Transverse colon (tissue), 4 donors: ENCODE measurements around the gene HHIPL1. TPM values are rescaled to one million over a fixed set of nuclear protein-coding genes. Genes with fewer than 3 reads are reported as not detected.

Source experiments
- DNase-seq: peaks from one replicate; pipeline ENCODE4 v3.0.0-alpha.2; 2019
- H3K27ac ChIP-seq, 4 donors: fragments of 200-600 bp; sonication (generic); 2 replicates each; pipeline ENCODE4 v1.5.1; 2016 to 2018; ENCODE audit warnings: inconsistent platforms in 4 of 4
- H3K27me3 ChIP-seq: fragments of 200-600 bp; sonication (generic); 2 replicates; pipeline ENCODE4 v1.5.1; 2017; ENCODE audit warnings: inconsistent platforms
- H3K36me3 ChIP-seq, 4 donors: fragments of 200-600 bp; sonication (generic); 2 replicates each; pipeline ENCODE4 v1.5.1; 2017 to 2019; ENCODE audit warnings: inconsistent platforms in 4 of 4
- H3K4me1 ChIP-seq, 4 donors: fragments of 200-600 bp; sonication (generic); 2 replicates each; pipeline ENCODE4 v1.5.1; 2017 to 2020; ENCODE audit warnings: inconsistent platforms in 4 of 4
- H3K4me3 ChIP-seq, 4 donors: fragments of 200-600 bp; sonication (generic); 1 replicate in 1 of 4; 2 replicates in 3 of 4; pipeline versions ENCODE4 v1.5.1 to v1.6.1; 2017 to 2019; ENCODE audit warnings: inconsistent platforms in 4 of 4
- H3K9me3 ChIP-seq, 2 donors: fragments of 200-600 bp; sonication (generic); 2 replicates each; pipeline ENCODE4 v1.5.1; 2017 to 2019; ENCODE audit warnings: inconsistent platforms in 2 of 2
- CTCF ChIP-seq, 5 experiments: fragments of 200-600 bp in 3 of 5; fragments of 450-650 bp in 2 of 5; sonication (generic) in 3 of 5; IDR thresholded peaks; 1 replicate in 2 of 5; 2 replicates in 3 of 5; pipeline ENCODE4 v1.5.1; 2016 to 2017; ENCODE audit warnings: antibody characterized with exemption in 5 of 5, inconsistent platforms in 3 of 5, mild to moderate bottlenecking in 2 of 5, moderate library complexity in 1 of 5
- EP300 ChIP-seq: sonication (generic); formaldehyde crosslinking; IDR thresholded peaks from one replicate; pipeline ENCODE4 v1.6.1; 2017; ENCODE audit warnings: antibody characterized with exemption, low read depth
- POLR2A ChIP-seq: fragments of 450-650 bp; IDR thresholded peaks from one replicate; pipeline ENCODE4 v1.6.1; 2016; ENCODE audit warnings: antibody characterized with exemption, mild to moderate bottlenecking, moderate library complexity
- POLR2AphosphoS5 ChIP-seq, 3 donors: sonication (generic); formaldehyde crosslinking; IDR thresholded peaks; one replicate each; pipeline ENCODE4 v1.6.1; 2016; ENCODE audit warnings: antibody characterized with exemption in 3 of 3
- WGBS, 2 donors: methylation state at CpG; one replicate each; pipeline ENCODE4 v1.1.5; 2018; ENCODE audit warnings: low coverage in 1 of 2; 5-methylcytosine and 5-hydroxymethylcytosine counted together
- in situ Hi-C, 4 donors: fragments of 200-750 bp; cut with MboI; loops; one replicate each; pipeline versions ENCODE4 v1.15.0 to v1.15.1; 2017; ENCODE audit warnings: low sequenced_read_pairs in 3 of 4, low pct_ligation_motif_present in 1 of 4, low pct_unique_long_range_greater_than_20kb in 1 of 4
- intact Hi-C: fragments of 100-400 bp; cut with DNase I; formaldehyde crosslinking; loops from one replicate; pipeline ENCODE4 v1.15.1; 2023; ENCODE audit warnings: low total_unique reads
- total RNA-seq, 4 donors: library from RNA; depleted of rRNA; stranded (reverse); fragments of >200 nt; gene quantifications; one replicate each; pipeline ENCODE4 v1.1.0, GENCODE V29; 2016

The HHIPL1 gene
- total RNA-seq, 4 donors from 2014 or later: 0.40 to 31.0 (median 0.87) TPM

GRCh38 chr14:99625476-99625875, 19.5 kb upstream of the HHIPL1 start:
- WGBS, 2 donors: 77% methylated on average over 3 of the region's 3 CpGs; no CpG with 5 or more reads in 1 of the 2 donors
- intact Hi-C loops (no loop called here), in situ Hi-C loops (loop anchor here in 1 of 4 donors (5.0 kb wide), 1 partner anchor 98 kb away; no protein-coding TSS in a partner anchor)
- Histone ChIP-seq H3K36me3 (no peaks in the 10 kb centered on the region), H3K27ac (no peak overlapping the region), H3K4me3 (no peak overlapping the region), H3K9me3 (no peaks in the 10 kb centered on the region), H3K27me3 (no peaks in the 10 kb centered on the region), H3K4me1 (peaks cover 0 to 13% (median 3%) of the 10 kb centered on the region in 4 donors)
- TF ChIP-seq EP300: no peak
- no peak for TF ChIP-seq POLR2AphosphoS5 (IDR thresholded peaks at IDR 0.05)
- no peak for TF ChIP-seq POLR2A
- TF ChIP-seq CTCF (IDR thresholded peaks at IDR 0.05): no peak
- DNase-seq: no peak

- intact Hi-C loops (no loop called here), in situ Hi-C loops (loop anchor here in 1 of 4 donors (5.0 kb wide), 1 partner anchor 99 kb away; no protein-coding TSS in a partner anchor)
- no peak overlapping the region for H3K27ac ChIP-seq
- no peaks in the 10 kb centered on the region for H3K9me3 ChIP-seq
- no peaks in the 10 kb centered on the region for H3K27me3 ChIP-seq
- no peak overlapping the region for H3K4me3 ChIP-seq
- TF ChIP-seq EP300 (no peak), POLR2AphosphoS5 (IDR thresholded peaks at IDR 0.05) (no peak), POLR2A (no peak), CTCF (IDR thresholded peaks at IDR 0.05) (no peak)
- DNase-seq: no peak
- WGBS, 2 donors: 79% methylated on average over 10 of the region's 11 CpGs; no CpG with 5 or more reads in 1 of the 2 donors
- H3K4me1 ChIP-seq: peaks cover 0 to 13% (median 3%) of the 10 kb centered on the region in 4 donors
- no peaks in the 10 kb centered on the region for H3K36me3 ChIP-seq
Observed at GRCh38 chr14:99626041-99626648, 18.8 kb upstream of the HHIPL1 start.

- TF ChIP-seq POLR2AphosphoS5 (IDR thresholded peaks at IDR 0.05) (no peak), POLR2A (no peak), EP300 (no peak), CTCF (IDR thresholded peaks at IDR 0.05) (no peak)
- Histone ChIP-seq H3K9me3 (no peaks in the 10 kb centered on the region), H3K36me3 (no peaks in the 10 kb centered on the region), H3K27ac (no peak overlapping the region), H3K4me1 (peaks cover 0 to 13% (median 3%) of the 10 kb centered on the region in 4 donors), H3K27me3 (no peaks in the 10 kb centered on the region), H3K4me3 (no peak overlapping the region)
- in situ Hi-C loops (loop anchor here in 1 of 4 donors (5.0 kb wide), 1 partner anchor 100 kb away; no protein-coding TSS in a partner anchor), intact Hi-C loops (no loop called here)
- no peak for DNase-seq
- WGBS, 2 donors: 69 to 70% methylated on average over 2 of the region's 2 CpGs
Observed at GRCh38 chr14:99627100-99627499, 17.8 kb upstream of the HHIPL1 start.

- Histone ChIP-seq H3K9me3 (no peaks in the 10 kb centered on the region), H3K27ac (no peak overlapping the region), H3K4me1 (peaks cover 0 to 11% (median 3%) of the 10 kb centered on the region in 4 donors), H3K27me3 (no peaks in the 10 kb centered on the region), H3K36me3 (no peaks in the 10 kb centered on the region), H3K4me3 (no peak overlapping the region)
- WGBS, 2 donors: 81 to 88% methylated on average over 4 to 13 of the region's 13 CpGs
- TF ChIP-seq POLR2AphosphoS5 (IDR thresholded peaks at IDR 0.05): no peak
- no peak for TF ChIP-seq POLR2A
- TF ChIP-seq CTCF (IDR thresholded peaks at IDR 0.05): no peak
- TF ChIP-seq EP300: no peak
- intact Hi-C loops (loop anchor here (2.0 kb wide), 1 partner anchor 109 kb away; no protein-coding TSS in a partner anchor), in situ Hi-C loops (loop anchor here in 1 of 4 donors (5.0 kb wide), 1 partner anchor 100 kb away; no protein-coding TSS in a partner anchor)
- DNase-seq: no peak
Observed at GRCh38 chr14:99627510-99628381, 17.2 kb upstream of the HHIPL1 start.
